Epithelial cell of prostate (primary cell): ENCODE data around the gene RPUSD1.
A peak's percentile ranks its signal among the peaks of the same experiment; 100 is the strongest.
"Not testable (repeated sequence)": the region's sequence is repeated elsewhere in the genome, so short reads cannot be mapped to it uniquely, and the experiment has no call there.

ENCODE experiments used
- DNase-seq: peaks from one replicate; pipeline ENCODE4 v3.0.0-alpha.2; 2011; ENCODE audit warnings: low read depth, low spot score
- H3K27ac ChIP-seq: fragments of 450-650 bp; 2 replicates; pipeline ENCODE4 v1.5.1; 2017; ENCODE audit warnings: mild to moderate bottlenecking

Gene RPUSD1

DNA sequence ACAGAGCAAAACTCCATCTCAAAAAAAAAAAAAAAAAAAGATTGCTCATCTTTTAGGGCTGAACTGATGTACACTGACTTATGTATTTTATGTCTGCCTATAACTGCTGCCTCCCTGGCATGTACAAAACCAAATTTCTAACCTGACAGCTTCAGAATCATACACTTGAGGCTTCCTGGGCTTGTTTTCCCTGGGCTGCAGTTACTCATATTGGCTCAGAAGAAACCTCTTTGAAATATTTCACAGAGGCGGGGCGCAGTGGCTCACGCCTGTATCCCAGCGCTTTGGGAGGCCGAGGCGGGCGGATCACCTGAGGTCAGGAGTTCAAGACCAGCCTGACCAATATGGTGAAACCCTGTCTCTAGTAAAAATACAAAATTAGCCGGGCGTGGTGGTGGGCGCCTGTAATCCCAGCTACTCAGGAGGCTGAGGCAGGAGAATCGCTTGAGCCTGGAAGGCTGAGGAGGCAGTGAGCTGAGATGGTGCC, 34.0 kb downstream of the RPUSD1 start:
- DNase-seq, H3K27ac ChIP-seq: not testable (repeated sequence)

DNA sequence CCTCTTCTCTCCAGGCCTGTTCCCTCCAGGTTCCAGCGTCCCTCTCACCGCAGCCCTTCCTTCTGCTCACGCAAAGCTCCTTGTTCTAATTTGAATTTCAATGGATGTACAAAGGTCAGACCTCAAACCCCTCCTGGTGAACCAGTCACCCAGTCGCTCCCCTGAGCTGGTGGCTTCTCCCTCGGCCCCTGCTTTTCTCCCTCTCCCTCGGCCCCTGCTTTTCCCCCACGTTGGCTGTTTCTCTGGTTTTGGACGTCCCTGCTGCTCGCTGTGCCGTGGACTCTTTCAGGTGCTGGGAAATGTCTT, 36.2 kb downstream of the RPUSD1 start:
- DNase-seq: no peak
- H3K27ac ChIP-seq: no peak overlapping the region

- H3K27ac ChIP-seq: no peak overlapping the region
Measured at GRCh38 chr16:751152-752006, 36.8 kb downstream of the RPUSD1 start.

GRCh38 chr16:750485-750884, 37.7 kb downstream of the RPUSD1 start:
- DNase-seq: no peak
- H3K27ac ChIP-seq: no peak overlapping the region

More at GRCh38 chr16:751152-752006, 36.8 kb downstream of the RPUSD1 start:
- no peak for DNase-seq

- DNase-seq: no peak
- H3K27ac ChIP-seq: no peak overlapping the region
Measured at GRCh38 chr16:749010-749409, 39.2 kb downstream of the RPUSD1 start.

- DNase-seq: no peak
- H3K27ac ChIP-seq: no peak overlapping the region
Measured at GRCh38 chr16:747978-748746, 40.0 kb downstream of the RPUSD1 start.

- no peak for DNase-seq
- H3K27ac ChIP-seq: no peak overlapping the region
Measured at GRCh38 chr16:746637-747036, 41.5 kb downstream of the RPUSD1 start.

DNA sequence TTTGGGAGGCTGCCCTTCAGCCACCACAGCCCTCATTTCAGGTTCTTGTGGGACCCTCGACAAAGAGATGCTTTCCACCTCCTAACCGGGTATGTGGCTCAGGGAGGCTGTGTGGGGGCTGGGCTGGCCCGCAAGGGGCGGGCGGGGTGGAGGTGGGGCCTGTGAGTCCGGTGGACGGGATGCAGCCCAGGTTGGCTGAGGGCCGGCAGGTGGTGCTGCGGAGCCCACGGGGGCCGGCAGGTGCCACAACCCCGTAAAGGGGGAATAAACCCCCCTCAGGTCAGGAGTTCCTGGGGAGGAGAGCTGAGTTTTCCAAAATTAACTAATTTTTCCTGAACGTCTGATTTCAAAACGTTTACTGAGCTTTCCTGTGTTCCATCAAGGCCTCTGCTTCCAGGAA, 42.4 kb downstream of the RPUSD1 start:
- no peak overlapping the region for H3K27ac ChIP-seq
- no peak for DNase-seq

GRCh38 chr16:743794-744500, 44.2 kb downstream of the RPUSD1 start:
- no peak for DNase-seq
- H3K27ac ChIP-seq: no peak overlapping the region

- H3K27ac ChIP-seq: not testable (repeated sequence)
Measured at GRCh38 chr16:742894-743293, 45.3 kb downstream of the RPUSD1 start.

GRCh38 chr16:741986-742629, 46.1 kb downstream of the RPUSD1 start:
- DNase-seq: no peak
- H3K27ac ChIP-seq: no peak overlapping the region

More at GRCh38 chr16:742894-743293, 45.3 kb downstream of the RPUSD1 start:
- DNase-seq: not testable (repeated sequence)

DNA sequence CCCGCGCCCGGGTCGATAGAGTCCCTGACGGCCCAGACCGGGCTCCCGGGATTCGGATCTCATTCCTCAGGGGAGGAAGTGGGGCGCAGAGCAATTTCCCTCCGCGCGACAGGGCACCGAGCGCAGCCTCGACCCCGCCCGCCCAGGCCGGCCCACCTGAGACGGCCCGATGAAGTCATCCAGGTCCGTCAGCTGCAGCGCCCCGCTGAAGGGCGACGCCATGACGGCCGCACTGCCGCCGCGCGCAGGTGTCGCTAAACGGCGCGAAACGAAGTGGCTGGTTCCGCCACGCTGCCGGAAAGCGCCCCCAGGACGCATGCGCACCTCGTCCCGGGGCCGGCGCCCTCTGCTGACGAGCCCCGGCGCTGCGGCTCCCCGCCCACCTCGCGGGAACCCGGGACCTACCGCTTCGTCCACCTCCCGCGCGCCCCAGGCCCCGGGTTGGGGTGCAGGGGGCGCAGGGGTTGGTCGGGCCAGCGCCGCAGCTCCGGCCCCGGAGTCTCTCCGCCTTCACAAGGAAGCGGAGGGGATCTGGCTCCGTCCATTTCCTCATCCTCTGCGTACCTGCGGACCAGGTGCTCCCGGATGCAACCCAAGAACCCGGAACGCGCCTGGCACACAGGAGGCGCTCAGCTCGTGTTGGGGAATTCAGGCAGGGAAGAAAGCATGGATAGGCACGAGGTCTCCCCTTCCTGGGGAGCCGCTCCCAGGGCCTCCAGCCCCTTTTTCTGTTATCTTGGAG, 47.2 kb downstream of the RPUSD1 start, which contains the start of gene CIAO3:
Gene CIAO3 (minus strand): TSS at position 234 of the 742 bp plus-strand sequence. CDS start 12 bp downstream, at position 222.
- H3K27ac ChIP-seq: peak within 1 kb of the TSS; percentile 49
- peak; percentile 71 for DNase-seq

GRCh38 chr16:740459-740763, 47.8 kb downstream of the RPUSD1 start:
- DNase-seq: no peak
- H3K27ac ChIP-seq: peak overlapping the region; percentile 49

DNA sequence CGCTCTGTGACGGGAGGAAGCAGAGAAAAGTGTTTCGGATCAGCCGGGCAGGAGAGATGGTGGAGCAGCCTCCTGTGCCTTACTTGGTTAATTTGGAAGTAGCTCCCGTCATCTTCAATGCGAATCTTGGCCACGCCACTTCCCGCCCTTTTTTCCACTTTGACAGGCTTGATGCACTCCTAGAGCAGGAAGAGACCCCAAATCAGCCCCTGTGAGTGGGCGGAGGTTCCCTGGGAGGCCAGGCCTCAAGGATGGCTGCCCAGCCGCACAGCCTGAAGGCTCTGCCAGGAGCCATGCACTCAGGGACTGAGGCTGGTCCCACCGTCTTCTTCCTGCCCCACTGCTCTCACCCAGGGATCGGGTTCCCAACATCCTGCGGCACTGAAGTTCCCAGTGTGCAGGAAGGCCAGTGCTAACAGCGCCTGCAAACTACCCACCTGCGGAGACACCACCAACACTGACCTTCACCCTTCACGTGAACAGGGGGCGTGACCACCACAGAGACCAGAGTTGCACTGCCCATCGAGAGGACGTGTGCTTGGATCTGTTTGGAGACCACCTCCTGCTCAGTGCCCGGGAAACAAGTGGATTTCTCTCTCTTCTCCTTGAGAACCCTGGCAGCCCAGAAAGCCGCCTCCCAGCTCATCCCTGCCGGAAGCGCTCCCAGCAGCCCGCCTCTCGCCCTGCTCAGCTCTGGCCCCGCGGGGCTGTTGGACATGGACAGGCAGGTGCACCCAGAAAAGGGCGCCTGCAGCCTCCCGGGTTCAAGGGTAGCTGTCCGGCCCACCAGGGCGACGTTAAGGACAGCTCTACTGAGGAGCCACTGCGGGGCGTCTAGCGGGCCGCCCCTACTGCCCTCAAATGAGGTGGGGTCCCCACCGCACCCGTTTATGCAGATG, 48.4 kb downstream of the RPUSD1 start:
- peak overlapping the region; percentile 49 for H3K27ac ChIP-seq
- no peak for DNase-seq

GRCh38 chr16:736936-737481, 51.2 kb downstream of the RPUSD1 start:
- no peak for DNase-seq

GRCh38 chr16:735982-736453, 52.2 kb downstream of the RPUSD1 start:
- H3K27ac ChIP-seq: no peak overlapping the region
- DNase-seq: no peak

More at GRCh38 chr16:736936-737481, 51.2 kb downstream of the RPUSD1 start:
- H3K27ac ChIP-seq: no peak overlapping the region

GRCh38 chr16:734981-735881, 53.0 kb downstream of the RPUSD1 start:
- H3K27ac ChIP-seq: no peak overlapping the region
- DNase-seq: no peak
